ENCODE data around the gene KICS2.

DNA sequence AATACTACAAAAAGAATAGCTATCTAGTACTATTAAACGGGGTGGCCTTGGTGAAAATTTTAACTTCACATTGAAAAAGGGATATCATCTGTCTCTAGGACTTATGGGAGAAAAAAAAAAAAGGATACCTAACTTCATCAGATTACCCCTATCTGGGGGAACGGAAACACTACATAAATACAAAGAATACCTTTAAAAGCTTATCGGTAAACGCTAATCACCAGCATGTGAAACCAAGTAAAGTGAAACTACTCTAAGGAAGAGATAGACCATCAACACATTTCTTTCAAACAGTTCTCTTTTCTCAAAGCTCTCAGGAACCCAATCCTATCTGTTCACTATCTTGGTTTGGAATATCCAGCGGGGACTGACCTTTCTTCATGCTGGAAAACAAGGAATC, 3.5 kb downstream of the KICS2 start:
- TF ChIP-seq SP1 (IDR thresholded peaks at IDR 0.05) (no peak), FOXK2 (IDR thresholded peaks at IDR 0.05) (no peak), FOXM1 (IDR thresholded peaks at IDR 0.05; ENCODE audit: borderline replicate concordance) (no peak), BHLHE40 (IDR thresholded peaks at IDR 0.05; ENCODE audit: borderline replicate concordance) (no peak)

Data from HEK293T (cell line).